ENCODE measurements around the gene THAP2. TPM values are rescaled to one million over a fixed set of nuclear protein-coding genes. Genes with fewer than 3 reads are reported as not detected.

The THAP2 gene
- total and polyA plus RNA-seq, 3 donors from 2014 or later = 7.7 to 25.8 (median 13.4) TPM

- H3K36me3 ChIP-seq (ENCODE audit: low read depth, missing control alignments) = no peaks in the 10 kb centered on the region
- intact Hi-C loops (cut with DNase I; ENCODE audit: low total_unique reads) = no loop called here
Measured at GRCh38 chr12:71640316-71640715, 23.8 kb upstream of the THAP2 start.

GRCh38 chr12:71641390-71641789 is 22.7 kb upstream of the THAP2 start:
- TF ChIP-seq CTCF (IDR thresholded peaks at IDR 0.05) (no peak), POLR2A (IDR thresholded peaks at IDR 0.05) (no peak)
- DNase-seq = no peak
- Histone ChIP-seq H3K9me3 (no peaks in the 10 kb centered on the region), H3K4me3 (no peak overlapping the region), H3K36me3 (ENCODE audit: low read depth, missing control alignments) (no peaks in the 10 kb centered on the region), H3K4me1 (no peaks in the 10 kb centered on the region), H3K27me3 (no peaks in the 10 kb centered on the region), H3K27ac (no peak overlapping the region)
- 71 to 81% methylated on average over 2 of the region's 2 CpGs for WGBS, 2 donors
- intact Hi-C loops (cut with DNase I; ENCODE audit: low total_unique reads) = no loop called here

More at GRCh38 chr12:71640316-71640715, 23.8 kb upstream of the THAP2 start:
- DNase-seq = no peak
- Histone ChIP-seq H3K27me3 (no peaks in the 10 kb centered on the region), H3K4me1 (no peaks in the 10 kb centered on the region), H3K9me3 (no peaks in the 10 kb centered on the region), H3K27ac (no peak overlapping the region), H3K4me3 (no peak overlapping the region)
- no peak for TF ChIP-seq CTCF (IDR thresholded peaks at IDR 0.05)
- TF ChIP-seq POLR2A (IDR thresholded peaks at IDR 0.05) = no peak
- WGBS, 2 donors = 100% methylated on average over 2 of the region's 2 CpGs

GRCh38 chr12:71642264-71642663 is 21.8 kb upstream of the THAP2 start:
- Histone ChIP-seq H3K4me3 (no peak overlapping the region), H3K27me3 (no peaks in the 10 kb centered on the region), H3K9me3 (no peaks in the 10 kb centered on the region), H3K4me1 (no peaks in the 10 kb centered on the region), H3K36me3 (ENCODE audit: low read depth, missing control alignments) (no peaks in the 10 kb centered on the region), H3K27ac (no peak overlapping the region)
- no peak for TF ChIP-seq CTCF (IDR thresholded peaks at IDR 0.05)
- no peak for TF ChIP-seq POLR2A (IDR thresholded peaks at IDR 0.05)
- intact Hi-C loops (cut with DNase I; ENCODE audit: low total_unique reads) = no loop called here
- WGBS, 2 donors = 83% methylated on average over 2 of the region's 2 CpGs
- DNase-seq = no peak

GRCh38 chr12:71645268-71645667 is 18.8 kb upstream of the THAP2 start:
- H3K4me3 ChIP-seq = no peak overlapping the region
- no peaks in the 10 kb centered on the region for H3K9me3 ChIP-seq
- H3K4me1 ChIP-seq = no peaks in the 10 kb centered on the region
- intact Hi-C loops (cut with DNase I; ENCODE audit: low total_unique reads) = no loop called here
- H3K27me3 ChIP-seq = no peaks in the 10 kb centered on the region
- 81 to 89% methylated on average over 3 of the region's 3 CpGs for WGBS, 2 donors
- TF ChIP-seq POLR2A (IDR thresholded peaks at IDR 0.05) (no peak), CTCF (IDR thresholded peaks at IDR 0.05) (no peak)
- no peak for DNase-seq
- no peaks in the 10 kb centered on the region for H3K36me3 ChIP-seq (ENCODE audit: low read depth, missing control alignments)
- H3K27ac ChIP-seq = no peak overlapping the region

- H3K4me3 ChIP-seq = no peak overlapping the region
- DNase-seq = no peak
- H3K4me1 ChIP-seq = no peaks in the 10 kb centered on the region
- intact Hi-C loops (cut with DNase I; ENCODE audit: low total_unique reads) = no loop called here
- 96 to 98% methylated on average over 3 of the region's 3 CpGs for WGBS, 2 donors
- no peaks in the 10 kb centered on the region for H3K27me3 ChIP-seq
- TF ChIP-seq POLR2A (IDR thresholded peaks at IDR 0.05) (no peak), CTCF (IDR thresholded peaks at IDR 0.05) (no peak)
- no peak overlapping the region for H3K27ac ChIP-seq
- H3K9me3 ChIP-seq = no peaks in the 10 kb centered on the region
- H3K36me3 ChIP-seq (ENCODE audit: low read depth, missing control alignments) = no peaks in the 10 kb centered on the region
Measured at GRCh38 chr12:71646512-71646911, 17.6 kb upstream of the THAP2 start.

All from testis (tissue), 3 donors.